ENCODE measurements around the gene PNMA8B. TPM values are rescaled to one million over a fixed set of nuclear protein-coding genes. Genes with fewer than 3 reads are reported as not detected.

PNMA8B gene
- total RNA-seq, 1 experiment from 2014 or later: 0.75 TPM

DNA sequence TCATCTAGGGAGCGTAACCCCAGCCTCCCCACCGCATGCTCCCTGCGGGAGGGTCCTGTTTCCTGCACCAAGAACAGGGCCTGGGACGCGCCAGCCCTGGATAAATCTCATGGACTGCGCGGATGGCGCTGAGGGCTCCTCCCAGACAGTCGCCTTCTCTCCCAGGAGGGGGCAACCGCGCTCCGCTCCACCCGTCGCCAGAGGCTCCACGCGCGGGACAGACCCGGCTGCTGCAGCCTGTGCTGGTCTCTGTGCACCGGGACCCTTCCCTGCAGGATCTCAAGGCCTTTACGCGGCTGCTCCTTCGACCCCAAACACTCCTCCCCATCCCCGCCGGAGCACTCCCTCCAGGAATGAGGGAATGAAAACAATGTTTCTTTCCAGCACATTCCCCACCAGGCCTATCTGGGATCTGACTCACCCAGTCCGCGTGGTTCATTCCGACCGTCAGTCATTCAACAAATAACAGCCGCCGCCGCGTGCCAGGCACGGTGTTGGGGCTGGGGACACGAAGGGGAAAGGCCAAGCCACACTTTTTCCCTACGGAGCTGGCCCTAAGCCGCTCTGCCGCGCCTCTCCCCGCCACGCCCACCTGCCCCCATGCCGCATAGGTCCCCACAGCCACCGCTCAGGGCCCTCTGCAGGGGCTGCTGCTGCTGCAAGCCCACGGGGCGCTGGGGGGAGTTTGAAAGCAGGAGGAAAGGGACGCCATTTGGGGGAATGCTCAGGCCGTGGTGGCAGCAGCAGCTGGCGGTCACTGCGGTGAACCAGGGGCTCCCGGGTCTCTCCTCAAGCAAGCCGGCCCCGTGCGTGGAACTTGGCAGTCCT is 6.0 kb downstream of the PNMA8B start:
- Histone ChIP-seq H3K36me3 (ENCODE audit: insufficient read depth, low read length, poor library complexity, severe bottlenecking) (no peaks in the 10 kb centered on the region), H3K27me3 (replicated peaks; ENCODE audit: insufficient read depth, low read depth, low read length, poor library complexity) (no peaks in the 10 kb centered on the region), H3K9me3 (ENCODE audit: low read depth, low read length, poor library complexity, severe bottlenecking) (no peaks in the 10 kb centered on the region), H3K27ac (ENCODE audit: low read depth, low read length, poor library complexity, severe bottlenecking) (no peak overlapping the region), H3K4me3 (ENCODE audit: low read depth, low read length, poor library complexity, severe bottlenecking) (no peak overlapping the region), H3K4me1 (ENCODE audit: insufficient read depth, low read length, poor library complexity, severe bottlenecking) (no peaks in the 10 kb centered on the region)
- ChIA-PET POLR2A (ENCODE audit: low non-redundant PET) (no interaction called here), CTCF (interaction anchor here (0.6 to 2.3 kb wide), 4 partner anchors 24 to 209 kb away, joined by 4 to 14 read pairs (median 4); no protein-coding TSS in a partner anchor)
- no TSS peak for BruUV-seq (replicated peaks)
- TF ChIP-seq, protein P1, sequence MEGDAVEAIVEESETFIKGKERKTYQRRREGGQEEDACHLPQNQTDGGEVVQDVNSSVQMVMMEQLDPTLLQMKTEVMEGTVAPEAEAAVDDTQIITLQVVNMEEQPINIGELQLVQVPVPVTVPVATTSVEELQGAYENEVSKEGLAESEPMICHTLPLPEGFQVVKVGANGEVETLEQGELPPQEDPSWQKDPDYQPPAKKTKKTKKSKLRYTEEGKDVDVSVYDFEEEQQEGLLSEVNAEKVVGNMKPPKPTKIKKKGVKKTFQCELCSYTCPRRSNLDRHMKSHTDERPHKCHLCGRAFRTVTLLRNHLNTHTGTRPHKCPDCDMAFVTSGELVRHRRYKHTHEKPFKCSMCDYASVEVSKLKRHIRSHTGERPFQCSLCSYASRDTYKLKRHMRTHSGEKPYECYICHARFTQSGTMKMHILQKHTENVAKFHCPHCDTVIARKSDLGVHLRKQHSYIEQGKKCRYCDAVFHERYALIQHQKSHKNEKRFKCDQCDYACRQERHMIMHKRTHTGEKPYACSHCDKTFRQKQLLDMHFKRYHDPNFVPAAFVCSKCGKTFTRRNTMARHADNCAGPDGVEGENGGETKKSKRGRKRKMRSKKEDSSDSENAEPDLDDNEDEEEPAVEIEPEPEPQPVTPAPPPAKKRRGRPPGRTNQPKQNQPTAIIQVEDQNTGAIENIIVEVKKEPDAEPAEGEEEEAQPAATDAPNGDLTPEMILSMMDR (conservative IDR thresholded peaks at IDR 0.05; ENCODE audit: low read depth, low read length): peak; percentile 33; the same call in 1 of the 2 replicates
- TF ChIP-seq EZH2 (IDR thresholded peaks at IDR 0.05; ENCODE audit: borderline replicate concordance, low read depth, low read length, poor library complexity, severe bottlenecking): no peak
- intact Hi-C loops (cut with micrococcal nuclease; ENCODE audit: unreplicated experiment): loop anchor here (10.0 kb wide), 1 partner anchor 205 kb away; no protein-coding TSS in a partner anchor
- DNase-seq (ENCODE audit: low spot score): no peak

DNA sequence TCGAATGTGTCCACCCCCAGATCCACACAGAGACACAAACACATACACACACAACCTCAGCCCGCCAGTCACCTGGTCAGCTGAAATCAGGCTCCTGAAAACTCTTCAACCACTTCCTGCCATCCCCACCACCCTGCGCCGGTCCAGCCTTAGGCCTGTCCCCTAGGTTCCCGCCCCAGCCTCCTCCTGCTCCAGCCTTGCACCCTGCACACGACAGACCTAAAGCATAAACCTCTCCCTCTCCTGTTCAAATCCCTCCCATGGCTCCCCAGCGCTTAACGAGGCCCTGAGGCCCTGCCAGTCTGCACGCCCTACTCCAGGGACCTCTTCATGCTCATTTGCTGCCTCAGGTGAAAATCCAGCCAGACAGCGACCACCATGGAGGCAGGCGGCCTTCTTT is 7.1 kb downstream of the PNMA8B start:
- TF ChIP-seq, protein P1 (conservative IDR thresholded peaks at IDR 0.05; ENCODE audit: low read depth, low read length): no peak
- ChIA-PET CTCF (interaction anchor here (0.6 to 2.3 kb wide), 4 partner anchors 26 to 208 kb away, joined by 3 to 14 read pairs (median 5); no protein-coding TSS in a partner anchor), POLR2A (ENCODE audit: low non-redundant PET) (no interaction called here)
- no TSS peak for BruUV-seq (replicated peaks)
- intact Hi-C loops (cut with micrococcal nuclease; ENCODE audit: unreplicated experiment): loop anchor here (10.0 kb wide), 1 partner anchor 204 kb away; no protein-coding TSS in a partner anchor
- Histone ChIP-seq H3K36me3 (ENCODE audit: insufficient read depth, low read length, poor library complexity, severe bottlenecking) (no peaks in the 10 kb centered on the region), H3K4me3 (ENCODE audit: low read depth, low read length, poor library complexity, severe bottlenecking) (no peak overlapping the region), H3K27me3 (replicated peaks; ENCODE audit: insufficient read depth, low read depth, low read length, poor library complexity) (no peaks in the 10 kb centered on the region), H3K4me1 (ENCODE audit: insufficient read depth, low read length, poor library complexity, severe bottlenecking) (no peaks in the 10 kb centered on the region), H3K27ac (ENCODE audit: low read depth, low read length, poor library complexity, severe bottlenecking) (no peak overlapping the region), H3K9me3 (ENCODE audit: low read depth, low read length, poor library complexity, severe bottlenecking) (no peaks in the 10 kb centered on the region)
- DNase-seq (ENCODE audit: low spot score): no peak

DNA sequence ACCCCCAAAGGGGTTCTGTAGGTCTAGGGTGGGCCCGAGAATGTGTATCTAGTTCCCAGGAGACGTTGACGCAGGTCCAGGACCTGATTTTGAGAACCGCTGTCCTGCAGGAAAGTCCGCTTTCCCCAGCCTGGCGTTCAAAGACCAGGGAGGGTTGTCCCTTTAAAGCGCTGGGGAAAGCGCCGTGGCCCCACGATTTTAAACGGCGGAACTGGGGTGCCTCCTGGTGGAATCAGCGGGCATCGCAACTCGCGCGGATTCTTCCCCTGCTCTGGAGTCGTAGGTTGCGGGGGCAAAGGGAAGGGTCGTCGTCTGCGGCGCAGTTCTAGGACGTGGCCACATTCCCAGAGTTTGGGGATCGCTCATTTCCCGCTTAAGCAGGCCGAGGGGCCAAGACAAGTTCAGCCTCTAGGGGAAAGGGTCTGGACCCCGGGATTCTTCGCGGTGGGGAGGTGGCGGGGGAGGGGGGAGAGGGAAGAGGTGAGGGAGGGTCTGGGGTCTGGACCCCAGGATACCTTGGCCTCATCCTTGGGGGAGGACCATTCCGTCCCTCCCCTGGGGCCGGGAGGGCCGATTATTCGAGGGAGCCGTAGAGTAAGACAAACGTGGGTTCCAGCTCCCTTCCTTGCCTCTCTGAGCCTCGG is 7.7 kb downstream of the PNMA8B start:
- Histone ChIP-seq H3K36me3 (ENCODE audit: insufficient read depth, low read length, poor library complexity, severe bottlenecking) (no peaks in the 10 kb centered on the region), H3K9me3 (ENCODE audit: low read depth, low read length, poor library complexity, severe bottlenecking) (no peaks in the 10 kb centered on the region), H3K27me3 (replicated peaks; ENCODE audit: insufficient read depth, low read depth, low read length, poor library complexity) (no peaks in the 10 kb centered on the region), H3K4me3 (ENCODE audit: low read depth, low read length, poor library complexity, severe bottlenecking) (peak overlapping the region; percentile 37), H3K4me1 (ENCODE audit: insufficient read depth, low read length, poor library complexity, severe bottlenecking) (no peaks in the 10 kb centered on the region), H3K27ac (ENCODE audit: low read depth, low read length, poor library complexity, severe bottlenecking) (no peak overlapping the region)
- peak; percentile 83 for DNase-seq (ENCODE audit: low spot score)
- no peak for TF ChIP-seq EZH2 (IDR thresholded peaks at IDR 0.05; ENCODE audit: borderline replicate concordance, low read depth, low read length, poor library complexity, severe bottlenecking)
- TF ChIP-seq, protein P1 (conservative IDR thresholded peaks at IDR 0.05; ENCODE audit: low read depth, low read length): peak; percentile 97
- BruUV-seq (replicated peaks): no TSS peak
- POLR2A ChIA-PET (ENCODE audit: low non-redundant PET): no interaction called here
- CTCF ChIA-PET: interaction anchor here (0.5 to 2.3 kb wide), 6 partner anchors 83 to 842 kb away, joined by 3 to 14 read pairs (median 3); no protein-coding TSS in a partner anchor
- intact Hi-C loops (cut with micrococcal nuclease; ENCODE audit: unreplicated experiment): loop anchor here (1.0 to 10.0 kb wide), 2 partner anchors 86 to 203 kb away; no protein-coding TSS in a partner anchor
